ENCODE results near the gene NANOS3. TPM values are rescaled to one million over a fixed set of nuclear protein-coding genes. Genes with fewer than 3 reads are reported as not detected.

Gene NANOS3
- total and polyA plus RNA-seq, 9 of the 15 experiments (the other 6 are each of a cell fraction or from before 2014, with no cell fraction given), result not detected

DNA sequence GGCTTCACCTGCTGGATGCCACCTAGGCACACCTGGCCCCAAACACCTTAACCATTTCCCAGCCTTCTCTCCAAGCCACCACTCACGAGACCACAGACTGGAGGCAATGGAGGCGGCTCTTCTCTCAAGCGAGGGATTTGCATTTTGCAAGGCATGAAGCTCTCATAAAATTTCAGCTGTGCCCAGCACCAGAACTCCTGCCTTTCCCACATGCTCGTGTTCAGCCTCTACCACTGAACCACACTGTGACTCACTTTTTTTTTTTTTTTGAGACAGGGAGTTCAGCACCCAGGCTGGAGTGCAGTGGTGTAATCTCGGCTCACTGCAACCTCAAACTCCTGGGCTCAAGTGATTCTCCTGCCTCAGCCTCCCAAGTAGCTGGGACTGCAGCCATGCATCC is 10.6 kb downstream of the NANOS3 start (continued):
- TF ChIP-seq ADNP (tag; IDR thresholded peaks at IDR 0.05), result no peak
- TF ChIP-seq SMAD2 (IDR thresholded peaks at IDR 0.05; ENCODE audit: low read depth, low read length), result no peak
- no peak for TF ChIP-seq PHF21A (IDR thresholded peaks at IDR 0.05; ENCODE audit: borderline replicate concordance, low read depth)
- no peak for TF ChIP-seq ZSCAN29 (IDR thresholded peaks at IDR 0.05)

DNA sequence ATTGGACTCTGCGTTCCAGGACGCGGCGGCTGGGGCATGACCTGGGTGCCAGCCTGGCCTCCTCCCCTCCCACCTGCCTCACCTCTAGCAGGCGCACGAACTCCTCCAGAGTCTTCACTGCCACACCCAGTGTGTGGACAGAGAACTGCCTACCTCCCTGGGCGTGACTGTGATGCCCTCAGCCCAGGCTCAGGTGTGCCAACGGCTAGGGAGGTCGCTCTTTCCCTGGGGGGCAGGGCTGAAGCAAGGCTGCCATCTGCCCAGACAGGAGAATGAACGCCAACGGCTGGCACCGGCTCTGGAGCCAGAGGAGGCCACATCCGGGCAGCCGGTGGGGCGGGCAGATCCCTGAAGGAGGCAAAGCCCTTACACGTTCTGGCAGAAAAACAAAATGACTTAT is 11.3 kb downstream of the NANOS3 start:
- Histone ChIP-seq H3K27ac (ENCODE audit: extremely low read depth, low read depth, low read length) (no peak overlapping the region), H3K4me2 (ENCODE audit: insufficient read depth, low read length) (no peak overlapping the region), H3K27me3 (ENCODE audit: control insufficient read depth in 2 of 2, insufficient read depth in 2 of 2, low read length in 2 of 2) (no peaks in the 10 kb centered on the region), H3K4me1 (replicated peaks in 1 of 2; ENCODE audit: control insufficient read depth in 2 of 2, insufficient read depth in 2 of 2, low read length in 2 of 2) (peaks cover 4 to 44% of the 10 kb centered on the region in 2 experiments; a peak in 4 of 5 replicates), H3K79me2 (ENCODE audit: control insufficient read depth, insufficient read depth, low read length) (no peaks in the 10 kb centered on the region), H3K36me3 (ENCODE audit: control insufficient read depth, insufficient read depth, low read length) (no peaks in the 10 kb centered on the region), H3K9me3 (replicated peaks; ENCODE audit: control insufficient read depth, insufficient read depth, low read depth, low read length) (no peaks in the 10 kb centered on the region), H3K9me1 (ENCODE audit: control insufficient read depth, insufficient read depth, low read length) (no peaks in the 10 kb centered on the region), H4K20me1 (replicated peaks; ENCODE audit: control insufficient read depth, insufficient read depth, low read length) (no peaks in the 10 kb centered on the region), H3K9ac (ENCODE audit: insufficient read depth in 1 of 2, low read depth in 2 of 2, low read length in 2 of 2) (peak overlapping the region in 1 of 2 experiments; percentile 7; a peak in 1 of 4 replicates), H2AFZ (ENCODE audit: low read depth, low read length) (no peak overlapping the region), H3K4me3 (no peak overlapping the region)
- BruUV-seq (replicated peaks), result no TSS peak
- POLR2A ChIA-PET, result interaction anchor here (1.6 kb wide), 1 partner anchor 12 kb away, joined by 6 read pairs; no protein-coding TSS in a partner anchor
- in situ Hi-C loops (cut with MboI), result no loop called here
- ATAC-seq, result no peak
- CTCF ChIA-PET (ENCODE audit: low intra/inter-chr PET ratio), result no interaction called here
- 54% methylated on average over 11 of the region's 16 CpGs for WGBS (ENCODE audit: insufficient coverage, low coverage, missing lambda C conversion rate)
- DNase-seq (ENCODE audit: extremely low read depth in 1 of 4, low spot score in 3 of 4), result no peak
- intact Hi-C loops (cut with micrococcal nuclease), result no loop called here
- no peak for TF ChIP-seq NONO (IDR thresholded peaks at IDR 0.05; ENCODE audit: low read depth in 2 of 2, low read length in 1 of 2)
- TF ChIP-seq, protein P1, sequence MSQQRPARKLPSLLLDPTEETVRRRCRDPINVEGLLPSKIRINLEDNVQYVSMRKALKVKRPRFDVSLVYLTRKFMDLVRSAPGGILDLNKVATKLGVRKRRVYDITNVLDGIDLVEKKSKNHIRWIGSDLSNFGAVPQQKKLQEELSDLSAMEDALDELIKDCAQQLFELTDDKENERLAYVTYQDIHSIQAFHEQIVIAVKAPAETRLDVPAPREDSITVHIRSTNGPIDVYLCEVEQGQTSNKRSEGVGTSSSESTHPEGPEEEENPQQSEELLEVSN (IDR thresholded peaks at IDR 0.05; ENCODE audit: borderline replicate concordance in 1 of 2, extremely low read depth in 1 of 2, insufficient read depth in 1 of 2, insufficient read length in 1 of 2, low read depth in 1 of 2, low read length in 1 of 2, poor library complexity in 1 of 2, severe bottlenecking in 1 of 2), result no peak
- TF ChIP-seq SETDB1 (IDR thresholded peaks at IDR 0.05; ENCODE audit: low read length), result no peak
- TF ChIP-seq POLR2G (IDR thresholded peaks at IDR 0.05; ENCODE audit: low read depth, low read length), result no peak
- no peak for TF ChIP-seq ZNF561 (CRISPR knock-in tag; conservative IDR thresholded peaks at IDR 0.05)
- TF ChIP-seq ZKSCAN1 (IDR thresholded peaks at IDR 0.05; ENCODE audit: low read depth, low read length), result no peak
- TF ChIP-seq NEUROD1 (IDR thresholded peaks at IDR 0.05; ENCODE audit: borderline replicate concordance, low read depth, low read length, partially characterized antibody), result no peak
- TF ChIP-seq MYNN (IDR thresholded peaks at IDR 0.05), result no peak
- TF ChIP-seq MYNN (CRISPR knock-in tag; IDR thresholded peaks at IDR 0.05), result no peak
- TF ChIP-seq ZFX (CRISPR knock-in tag; IDR thresholded peaks at IDR 0.05), result no peak
- TF ChIP-seq, protein P2, sequence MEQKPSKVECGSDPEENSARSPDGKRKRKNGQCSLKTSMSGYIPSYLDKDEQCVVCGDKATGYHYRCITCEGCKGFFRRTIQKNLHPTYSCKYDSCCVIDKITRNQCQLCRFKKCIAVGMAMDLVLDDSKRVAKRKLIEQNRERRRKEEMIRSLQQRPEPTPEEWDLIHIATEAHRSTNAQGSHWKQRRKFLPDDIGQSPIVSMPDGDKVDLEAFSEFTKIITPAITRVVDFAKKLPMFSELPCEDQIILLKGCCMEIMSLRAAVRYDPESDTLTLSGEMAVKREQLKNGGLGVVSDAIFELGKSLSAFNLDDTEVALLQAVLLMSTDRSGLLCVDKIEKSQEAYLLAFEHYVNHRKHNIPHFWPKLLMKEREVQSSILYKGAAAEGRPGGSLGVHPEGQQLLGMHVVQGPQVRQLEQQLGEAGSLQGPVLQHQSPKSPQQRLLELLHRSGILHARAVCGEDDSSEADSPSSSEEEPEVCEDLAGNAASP (IDR thresholded peaks at IDR 0.05), result no peak
- TF ChIP-seq ZNF124 (CRISPR knock-in tag; IDR thresholded peaks at IDR 0.05), result no peak
- TF ChIP-seq TEAD4 (IDR thresholded peaks at IDR 0.05; ENCODE audit: low read length), result no peak
- no peak for TF ChIP-seq TEAD4 (CRISPR knock-in tag; IDR thresholded peaks at IDR 0.05; ENCODE audit: borderline replicate concordance)
- TF ChIP-seq POLR3G (IDR thresholded peaks at IDR 0.05; ENCODE audit: extremely low read depth, insufficient read length, insufficient replicate concordance), result no peak
- no peak for TF ChIP-seq DMBX1 (CRISPR knock-in tag; IDR thresholded peaks at IDR 0.05; ENCODE audit: borderline replicate concordance)
- no peak for TF ChIP-seq POLR2B (IDR thresholded peaks at IDR 0.05; ENCODE audit: low read depth, partially characterized antibody)
- FAIRE-seq, result no peak
